Measurements from ENCODE around the gene AOC2. TPM values are rescaled to one million over a fixed set of nuclear protein-coding genes. Genes with fewer than 3 reads are reported as not detected.

AOC2 gene
- total and polyA plus RNA-seq, 2 of the 8 experiments (the other 6 are each of a cell fraction or from before 2014, with no cell fraction given), result 4.2 to 4.7 TPM

DNA sequence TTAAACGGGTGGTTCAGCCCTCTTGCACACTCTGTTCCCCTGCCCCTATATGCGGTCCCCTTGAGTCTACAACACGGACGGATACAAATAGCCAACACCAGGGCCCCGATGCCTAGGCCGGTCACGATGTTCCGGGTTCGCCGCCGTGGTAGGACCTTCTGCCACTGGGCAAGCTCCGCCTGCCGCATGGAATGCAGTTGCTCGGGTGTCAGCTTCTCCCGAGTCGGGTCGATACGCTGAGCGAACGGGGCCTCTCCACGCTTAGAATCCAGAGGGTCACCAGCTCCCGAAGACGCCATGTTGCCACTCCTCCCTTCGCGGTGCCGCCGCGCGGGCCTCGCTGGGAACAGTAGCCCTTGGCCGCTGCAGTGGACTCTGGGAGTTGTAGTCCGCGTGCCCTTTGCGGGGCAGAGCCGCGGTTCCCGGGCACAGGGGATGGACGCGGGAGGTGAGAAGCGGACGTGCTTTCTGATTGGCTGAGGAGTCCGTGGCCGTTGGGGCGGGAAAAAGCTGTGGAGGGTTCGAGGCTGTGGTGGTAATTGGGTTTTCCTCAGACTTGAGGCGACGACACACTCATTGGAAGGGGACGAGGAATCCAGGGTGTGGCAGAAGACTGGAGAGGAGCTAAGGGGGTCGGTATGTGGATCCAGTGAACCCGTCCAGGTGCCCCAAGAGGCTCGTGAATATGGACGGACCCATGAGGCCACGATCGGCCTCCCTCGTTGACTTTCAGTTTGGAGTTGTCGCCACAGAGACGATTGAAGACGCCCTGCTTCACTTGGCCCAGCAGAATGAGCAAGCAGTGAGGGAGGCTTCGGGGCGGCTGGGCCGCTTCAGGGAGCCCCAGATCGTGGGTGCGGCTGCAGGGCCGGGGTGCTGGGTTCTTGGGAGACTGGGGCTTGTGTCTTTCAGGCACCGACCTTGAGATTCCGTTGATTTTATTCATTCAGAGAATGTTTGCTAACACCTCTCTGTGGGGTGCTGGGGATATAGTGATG is 45.7 kb upstream of the AOC2 start, which contains the start of the genes CNTD1 and COA3 (continued):
- TF ChIP-seq, protein P1, sequence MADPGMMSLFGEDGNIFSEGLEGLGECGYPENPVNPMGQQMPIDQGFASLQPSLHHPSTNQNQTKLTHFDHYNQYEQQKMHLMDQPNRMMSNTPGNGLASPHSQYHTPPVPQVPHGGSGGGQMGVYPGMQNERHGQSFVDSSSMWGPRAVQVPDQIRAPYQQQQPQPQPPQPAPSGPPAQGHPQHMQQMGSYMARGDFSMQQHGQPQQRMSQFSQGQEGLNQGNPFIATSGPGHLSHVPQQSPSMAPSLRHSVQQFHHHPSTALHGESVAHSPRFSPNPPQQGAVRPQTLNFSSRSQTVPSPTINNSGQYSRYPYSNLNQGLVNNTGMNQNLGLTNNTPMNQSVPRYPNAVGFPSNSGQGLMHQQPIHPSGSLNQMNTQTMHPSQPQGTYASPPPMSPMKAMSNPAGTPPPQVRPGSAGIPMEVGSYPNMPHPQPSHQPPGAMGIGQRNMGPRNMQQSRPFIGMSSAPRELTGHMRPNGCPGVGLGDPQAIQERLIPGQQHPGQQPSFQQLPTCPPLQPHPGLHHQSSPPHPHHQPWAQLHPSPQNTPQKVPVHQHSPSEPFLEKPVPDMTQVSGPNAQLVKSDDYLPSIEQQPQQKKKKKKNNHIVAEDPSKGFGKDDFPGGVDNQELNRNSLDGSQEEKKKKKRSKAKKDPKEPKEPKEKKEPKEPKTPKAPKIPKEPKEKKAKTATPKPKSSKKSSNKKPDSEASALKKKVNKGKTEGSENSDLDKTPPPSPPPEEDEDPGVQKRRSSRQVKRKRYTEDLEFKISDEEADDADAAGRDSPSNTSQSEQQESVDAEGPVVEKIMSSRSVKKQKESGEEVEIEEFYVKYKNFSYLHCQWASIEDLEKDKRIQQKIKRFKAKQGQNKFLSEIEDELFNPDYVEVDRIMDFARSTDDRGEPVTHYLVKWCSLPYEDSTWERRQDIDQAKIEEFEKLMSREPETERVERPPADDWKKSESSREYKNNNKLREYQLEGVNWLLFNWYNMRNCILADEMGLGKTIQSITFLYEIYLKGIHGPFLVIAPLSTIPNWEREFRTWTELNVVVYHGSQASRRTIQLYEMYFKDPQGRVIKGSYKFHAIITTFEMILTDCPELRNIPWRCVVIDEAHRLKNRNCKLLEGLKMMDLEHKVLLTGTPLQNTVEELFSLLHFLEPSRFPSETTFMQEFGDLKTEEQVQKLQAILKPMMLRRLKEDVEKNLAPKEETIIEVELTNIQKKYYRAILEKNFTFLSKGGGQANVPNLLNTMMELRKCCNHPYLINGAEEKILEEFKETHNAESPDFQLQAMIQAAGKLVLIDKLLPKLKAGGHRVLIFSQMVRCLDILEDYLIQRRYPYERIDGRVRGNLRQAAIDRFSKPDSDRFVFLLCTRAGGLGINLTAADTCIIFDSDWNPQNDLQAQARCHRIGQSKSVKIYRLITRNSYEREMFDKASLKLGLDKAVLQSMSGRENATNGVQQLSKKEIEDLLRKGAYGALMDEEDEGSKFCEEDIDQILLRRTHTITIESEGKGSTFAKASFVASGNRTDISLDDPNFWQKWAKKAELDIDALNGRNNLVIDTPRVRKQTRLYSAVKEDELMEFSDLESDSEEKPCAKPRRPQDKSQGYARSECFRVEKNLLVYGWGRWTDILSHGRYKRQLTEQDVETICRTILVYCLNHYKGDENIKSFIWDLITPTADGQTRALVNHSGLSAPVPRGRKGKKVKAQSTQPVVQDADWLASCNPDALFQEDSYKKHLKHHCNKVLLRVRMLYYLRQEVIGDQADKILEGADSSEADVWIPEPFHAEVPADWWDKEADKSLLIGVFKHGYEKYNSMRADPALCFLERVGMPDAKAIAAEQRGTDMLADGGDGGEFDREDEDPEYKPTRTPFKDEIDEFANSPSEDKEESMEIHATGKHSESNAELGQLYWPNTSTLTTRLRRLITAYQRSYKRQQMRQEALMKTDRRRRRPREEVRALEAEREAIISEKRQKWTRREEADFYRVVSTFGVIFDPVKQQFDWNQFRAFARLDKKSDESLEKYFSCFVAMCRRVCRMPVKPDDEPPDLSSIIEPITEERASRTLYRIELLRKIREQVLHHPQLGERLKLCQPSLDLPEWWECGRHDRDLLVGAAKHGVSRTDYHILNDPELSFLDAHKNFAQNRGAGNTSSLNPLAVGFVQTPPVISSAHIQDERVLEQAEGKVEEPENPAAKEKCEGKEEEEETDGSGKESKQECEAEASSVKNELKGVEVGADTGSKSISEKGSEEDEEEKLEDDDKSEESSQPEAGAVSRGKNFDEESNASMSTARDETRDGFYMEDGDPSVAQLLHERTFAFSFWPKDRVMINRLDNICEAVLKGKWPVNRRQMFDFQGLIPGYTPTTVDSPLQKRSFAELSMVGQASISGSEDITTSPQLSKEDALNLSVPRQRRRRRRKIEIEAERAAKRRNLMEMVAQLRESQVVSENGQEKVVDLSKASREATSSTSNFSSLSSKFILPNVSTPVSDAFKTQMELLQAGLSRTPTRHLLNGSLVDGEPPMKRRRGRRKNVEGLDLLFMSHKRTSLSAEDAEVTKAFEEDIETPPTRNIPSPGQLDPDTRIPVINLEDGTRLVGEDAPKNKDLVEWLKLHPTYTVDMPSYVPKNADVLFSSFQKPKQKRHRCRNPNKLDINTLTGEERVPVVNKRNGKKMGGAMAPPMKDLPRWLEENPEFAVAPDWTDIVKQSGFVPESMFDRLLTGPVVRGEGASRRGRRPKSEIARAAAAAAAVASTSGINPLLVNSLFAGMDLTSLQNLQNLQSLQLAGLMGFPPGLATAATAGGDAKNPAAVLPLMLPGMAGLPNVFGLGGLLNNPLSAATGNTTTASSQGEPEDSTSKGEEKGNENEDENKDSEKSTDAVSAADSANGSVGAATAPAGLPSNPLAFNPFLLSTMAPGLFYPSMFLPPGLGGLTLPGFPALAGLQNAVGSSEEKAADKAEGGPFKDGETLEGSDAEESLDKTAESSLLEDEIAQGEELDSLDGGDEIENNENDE (IDR thresholded peaks at IDR 0.05; ENCODE audit: insufficient replicate concordance, low read length), result no peak
- TF ChIP-seq SP4 (IDR thresholded peaks at IDR 0.05; ENCODE audit: low read length) (no peak), NRF1 (IDR thresholded peaks at IDR 0.05; ENCODE audit: low read depth, low read length) (no peak), SIN3A (conservative IDR thresholded peaks at IDR 0.05 in 1 of 2, IDR thresholded peaks at IDR 0.05 in 1 of 2; ENCODE audit: low read depth in 1 of 2, low read length in 2 of 2) (peak; percentile 46 to 84; a peak in 2 of 4 replicates), SIX5 (IDR thresholded peaks at IDR 0.05; ENCODE audit: low read depth, low read length) (peak; percentile 77), JUN (IDR thresholded peaks at IDR 0.05; ENCODE audit: low read depth, low read length) (no peak), CHD2 (IDR thresholded peaks at IDR 0.05; ENCODE audit: low read length) (peak; percentile 61), POLR2AphosphoS5 (IDR thresholded peaks at IDR 0.05; ENCODE audit: low read depth, low read length) (peak; percentile 70; the same call in 1 of the 2 replicates)
